ENCODE results near the gene SLX9.

Gene SLX9

GRCh38 chr21:44949161-44949778 is 9.4 kb downstream of the SLX9 start:
- TF ChIP-seq CTCF (IDR thresholded peaks at IDR 0.05; ENCODE audit: low read depth, low read length), result no peak
- DNase-seq (ENCODE audit: low read depth in 2 of 2), result no peak
- no peak overlapping the region for H3K4me3 ChIP-seq (replicated peaks in 1 of 2; ENCODE audit: low read depth in 2 of 2, low read length in 2 of 2)

- H3K4me3 ChIP-seq (replicated peaks in 1 of 2; ENCODE audit: low read depth in 2 of 2, low read length in 2 of 2), result no peak overlapping the region
- peak; percentile 96 for TF ChIP-seq CTCF (IDR thresholded peaks at IDR 0.05; ENCODE audit: low read depth, low read length)
- peak; percentile 79 to 82 for DNase-seq (ENCODE audit: low read depth in 2 of 2)
Observed at GRCh38 chr21:44949779-44950198, 10.0 kb downstream of the SLX9 start.

GRCh38 chr21:44950351-44950750 is 10.5 kb downstream of the SLX9 start:
- H3K4me3 ChIP-seq (replicated peaks in 1 of 2; ENCODE audit: low read depth in 2 of 2, low read length in 2 of 2), result no peak overlapping the region
- no peak for DNase-seq (ENCODE audit: low read depth in 2 of 2)
- no peak for TF ChIP-seq CTCF (IDR thresholded peaks at IDR 0.05; ENCODE audit: low read depth, low read length)

- no peak overlapping the region for H3K4me3 ChIP-seq (replicated peaks in 1 of 2; ENCODE audit: low read depth in 2 of 2, low read length in 2 of 2)
- DNase-seq (ENCODE audit: low read depth in 2 of 2), result no peak
- TF ChIP-seq CTCF (IDR thresholded peaks at IDR 0.05; ENCODE audit: low read depth, low read length), result no peak
Observed at GRCh38 chr21:44951186-44951915, 11.5 kb downstream of the SLX9 start.

GRCh38 chr21:44952116-44952928 is 12.5 kb downstream of the SLX9 start:
- H3K4me3 ChIP-seq (replicated peaks in 1 of 2; ENCODE audit: low read depth in 2 of 2, low read length in 2 of 2), result no peak overlapping the region
- no peak for DNase-seq (ENCODE audit: low read depth in 2 of 2)
- TF ChIP-seq CTCF (IDR thresholded peaks at IDR 0.05; ENCODE audit: low read depth, low read length), result no peak

GRCh38 chr21:44952929-44953627 is 13.2 kb downstream of the SLX9 start:
- no peak overlapping the region for H3K4me3 ChIP-seq (replicated peaks in 1 of 2; ENCODE audit: low read depth in 2 of 2, low read length in 2 of 2)
- TF ChIP-seq CTCF (IDR thresholded peaks at IDR 0.05; ENCODE audit: low read depth, low read length), result no peak
- DNase-seq (ENCODE audit: low read depth in 2 of 2), result no peak

Data from cardiac fibroblast (primary cell).